GM19455 (cell line): Measurements from ENCODE around the gene LMO1.

ENCODE experiments used
- ATAC-seq: cut with Tn5 transposase; IDR thresholded peaks from one replicate; pipeline ENCODE4 v1.9.1; 2021; ENCODE audit not compliant: unreplicated experiment

LMO1 gene

GRCh38 chr11:8229299-8230177 lies 34.1 kb downstream of the LMO1 start:
- ATAC-seq, result no peak

- ATAC-seq, result no peak
These were observed 35.4 kb downstream of the LMO1 start for GRCh38 chr11:8228231-8228630.

DNA sequence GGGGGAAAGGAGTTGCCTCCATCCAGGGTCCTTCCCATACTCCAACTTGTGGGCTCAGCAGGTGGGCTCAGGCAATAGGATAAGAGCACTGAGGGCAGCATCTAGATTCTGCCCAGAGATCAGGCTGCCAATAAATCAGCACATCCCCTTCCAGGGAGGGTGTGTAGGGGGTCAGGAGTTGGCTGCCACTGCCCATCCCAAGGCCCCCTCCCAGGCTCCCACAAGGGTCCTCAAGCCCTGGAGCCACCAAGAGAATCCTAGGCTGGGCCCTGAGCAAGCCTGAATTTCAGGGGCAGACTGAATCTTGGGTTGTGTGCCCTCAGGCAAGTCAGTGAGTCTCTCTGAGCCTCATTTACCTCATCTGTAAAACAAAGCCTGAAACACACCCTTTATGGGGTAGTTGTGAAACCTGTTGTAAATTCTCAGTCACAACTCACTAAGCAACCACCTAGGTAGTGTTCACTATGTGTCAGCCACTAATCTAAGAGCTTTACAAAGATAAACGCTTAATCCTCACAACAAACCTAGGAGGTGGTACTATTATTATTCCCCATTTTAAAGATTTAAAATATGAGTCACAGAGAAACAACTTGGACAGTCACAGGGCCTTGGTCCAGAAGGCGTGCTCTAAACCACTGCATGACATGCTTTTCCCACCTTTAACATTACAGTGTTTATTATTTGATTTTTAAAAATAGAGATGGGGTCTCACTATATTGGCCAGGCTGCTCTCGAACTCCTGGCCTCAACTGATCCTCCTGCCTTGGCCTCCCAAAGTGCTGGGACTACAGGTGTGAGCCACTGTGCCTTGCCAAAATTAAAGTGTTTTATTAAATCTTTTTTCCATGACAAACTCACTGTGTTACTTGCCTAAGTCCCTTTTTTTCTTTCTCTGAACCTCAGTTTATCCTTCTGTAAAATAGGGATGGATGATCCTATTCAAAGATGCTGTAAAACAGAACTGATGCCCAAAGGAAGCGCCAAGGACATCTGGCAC lies 36.2 kb downstream of the LMO1 start:
- no peak for ATAC-seq

GRCh38 chr11:8225589-8226036 lies 38.1 kb downstream of the LMO1 start:
- ATAC-seq, result peak; percentile 65

- ATAC-seq, result no peak
These were observed 39.0 kb downstream of the LMO1 start for GRCh38 chr11:8224711-8225110.

DNA sequence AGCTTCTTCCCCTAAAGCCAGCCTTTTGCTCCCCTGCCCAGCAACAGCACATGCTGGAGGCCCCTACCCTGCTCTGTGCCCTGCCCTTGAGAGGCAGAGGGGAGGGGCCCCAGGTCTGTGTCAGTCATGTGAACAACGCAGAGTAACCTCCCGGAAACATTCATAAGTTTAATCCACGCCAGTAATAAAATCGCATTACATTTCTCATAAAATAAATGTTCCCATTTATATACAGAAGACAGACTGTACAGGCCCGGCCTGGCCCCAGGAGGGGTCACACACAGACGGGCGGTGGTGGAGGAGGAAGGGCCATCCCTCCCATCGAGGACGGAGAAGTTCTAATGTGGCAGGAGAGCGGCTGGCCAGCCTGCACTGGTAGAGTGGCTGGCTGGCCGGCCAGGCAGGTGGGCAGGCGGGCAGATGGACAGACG lies 39.5 kb downstream of the LMO1 start:
- no peak for ATAC-seq

GRCh38 chr11:8223513-8223900 lies 40.2 kb downstream of the LMO1 start:
- ATAC-seq, result no peak

- no peak for ATAC-seq
These were observed 40.7 kb downstream of the LMO1 start for GRCh38 chr11:8222820-8223512.

GRCh38 chr11:8221917-8222495 lies 41.7 kb downstream of the LMO1 start:
- ATAC-seq, result no peak

- ATAC-seq, result no peak
These were observed 42.5 kb downstream of the LMO1 start for GRCh38 chr11:8221046-8221723.

DNA sequence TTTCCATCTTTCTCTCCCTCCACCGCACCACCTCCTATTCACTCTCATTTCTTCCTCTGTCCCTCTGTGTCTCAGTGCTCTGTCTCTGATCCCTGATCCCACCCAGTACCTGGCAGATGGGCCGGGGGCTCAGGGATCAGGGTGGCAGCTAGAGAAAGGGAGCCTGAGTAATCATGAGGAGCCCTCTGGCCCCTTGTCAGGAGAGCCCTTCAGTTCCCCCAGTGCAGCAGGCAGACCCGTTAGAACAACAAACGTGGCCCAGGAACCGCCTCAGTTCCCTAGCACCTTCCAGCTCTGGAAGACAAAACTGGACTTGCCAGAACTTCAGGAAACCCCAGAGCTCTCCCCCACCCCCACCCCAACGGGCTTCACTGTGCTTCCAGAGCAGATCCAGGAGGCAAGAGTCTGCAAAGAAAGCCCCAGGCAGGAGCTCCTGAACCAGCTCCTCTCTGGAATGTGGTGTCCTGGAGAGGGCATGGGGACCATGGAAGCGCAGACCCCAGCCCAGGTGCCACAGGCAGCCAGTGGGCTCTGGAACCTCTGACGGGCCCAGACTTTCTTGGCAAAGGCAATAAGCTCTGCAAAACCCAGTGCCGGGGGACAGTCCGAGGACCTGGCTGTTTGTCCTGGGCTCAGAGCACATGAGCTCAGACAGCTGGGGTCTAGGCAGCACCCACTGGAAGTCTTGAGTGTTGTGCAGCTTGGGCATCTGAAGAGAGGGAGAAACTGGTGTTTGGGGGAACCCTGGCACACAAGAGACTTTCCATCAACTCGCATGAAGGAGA lies 43.2 kb downstream of the LMO1 start:
- ATAC-seq, result no peak

GRCh38 chr11:8219257-8220021 lies 44.2 kb downstream of the LMO1 start:
- no peak for ATAC-seq

- ATAC-seq, result no peak
These were observed 44.8 kb downstream of the LMO1 start for GRCh38 chr11:8218840-8219239.

GRCh38 chr11:8218409-8218808 lies 45.3 kb downstream of the LMO1 start:
- ATAC-seq, result no peak

GRCh38 chr11:8217926-8218325 lies 45.8 kb downstream of the LMO1 start:
- no peak for ATAC-seq

- no peak for ATAC-seq
These were observed 46.5 kb downstream of the LMO1 start for GRCh38 chr11:8217136-8217535.

DNA sequence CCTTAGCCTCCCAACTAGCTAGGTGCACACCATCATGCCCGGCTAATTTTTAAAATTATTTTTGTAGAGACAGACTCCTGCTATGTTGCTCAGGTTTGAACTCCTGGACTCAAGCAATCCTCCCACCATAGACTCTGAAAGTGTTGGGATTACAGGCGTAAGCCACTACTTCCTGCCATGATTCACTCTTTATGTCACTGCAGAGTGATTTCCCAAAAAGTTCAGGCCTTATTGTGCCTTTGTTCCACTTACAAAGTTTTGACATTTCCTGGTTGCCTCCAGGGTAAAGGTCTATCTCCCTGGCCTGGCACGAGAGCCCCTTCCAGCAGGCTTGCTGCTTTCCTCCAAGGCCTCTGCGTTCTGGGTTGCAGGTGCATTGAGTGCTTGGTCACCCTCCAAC lies 50.3 kb downstream of the LMO1 start:
- no peak for ATAC-seq

GRCh38 chr11:8209208-8209807 lies 54.4 kb downstream of the LMO1 start:
- no peak for ATAC-seq
